K562 (cell line): Measurements from ENCODE around the gene IRAK3. TPM values are rescaled to one million over a fixed set of nuclear protein-coding genes. Genes with fewer than 3 reads are reported as not detected.

ENCODE experiments used
- ATAC-seq: fragments of 200-7000 bp; cut with Tn5 transposase; 3 replicates; pipeline ENCODE4 v1.9.1; 2020; ENCODE audit warnings: moderate library complexity
- BruUV-seq: library from RNA; stranded (reverse); fragments of 400-500 nt; replicated peaks from 2 replicates; lab custom pipeline; 2021; lab: Mats Ljungman, UMichigan
- CTCF ChIA-PET: fragments of 300-600 bp; formaldehyde crosslinking; extraction: SDS; loops from one replicate; lab custom pipeline; 2021; ENCODE audit warnings: low intra/inter-chr PET ratio; lab: Yijun Ruan, JAX
- POLR2A ChIA-PET: fragments of 300-600, 350-650 bp; sonication (Branson Sonifier 250); formaldehyde crosslinking; extraction: SDS; loops from one replicate; lab custom pipeline; 2021; ENCODE audit warnings: antibody characterized with exemption, inconsistent platforms; lab: Yijun Ruan, JAX
- DNase-seq, 4 experiments: peaks; one replicate each; pipeline versions ENCODE4 v3.0.0 to v3.0.0-alpha.2; 2011 to 2018; ENCODE audit warnings: low spot score in 3 of 4, mixed read lengths in 3 of 4; ENCODE audit errors: extremely low read depth in 1 of 4
- FAIRE-seq: peaks from 2 replicates; lab custom pipeline; 2011; peaks lifted over from hg19 to GRCh38; lab: Jason Lieb, UNC
- H2AFZ ChIP-seq: 2 replicates; pipeline ENCODE4 v1.6.0; 2011; ENCODE audit warnings: low read depth, low read length, control low read depth, inconsistent platforms
- H3K27ac ChIP-seq: fragments of 200-600 bp; 3 replicates; pipeline ENCODE4 v1.8.0; 2011; ENCODE audit warnings: low read depth, mild to moderate bottlenecking, control low read depth, inconsistent platforms, low read length, moderate library complexity, mixed read lengths; ENCODE audit errors: extremely low read depth
- H3K27me3 ChIP-seq, 2 experiments: fragments of 300-600 bp in 1 of 2; 2 replicates in 1 of 2; 3 replicates in 1 of 2; pipeline versions ENCODE4 v1.6.0 to v1.8.0; 2011; ENCODE audit warnings: inconsistent platforms in 2 of 2, low read length in 2 of 2, mild to moderate bottlenecking in 1 of 2, mixed read lengths in 1 of 2, moderate library complexity in 1 of 2; ENCODE audit not compliant: control insufficient read depth in 2 of 2, insufficient read depth in 2 of 2
- H3K36me3 ChIP-seq: fragments of 300-600 bp; 3 replicates; pipeline ENCODE4 v1.8.0; 2011; ENCODE audit warnings: mild to moderate bottlenecking, low read length, inconsistent platforms; ENCODE audit not compliant: control insufficient read depth, insufficient read depth
- H3K4me1 ChIP-seq, 2 experiments: fragments of 200-600 bp in 1 of 2; replicated peaks in 1 of 2; 2 replicates in 1 of 2; 3 replicates in 1 of 2; pipeline versions ENCODE4 v1.5.1 to v1.8.0; 2011; ENCODE audit warnings: inconsistent platforms in 2 of 2, low read length in 2 of 2, mild to moderate bottlenecking in 1 of 2, mixed read lengths in 1 of 2, moderate library complexity in 1 of 2; ENCODE audit not compliant: control insufficient read depth in 2 of 2, insufficient read depth in 2 of 2
- H3K4me2 ChIP-seq: 2 replicates; pipeline ENCODE4 v1.6.1; 2011; ENCODE audit warnings: low read length, control low read depth, inconsistent platforms, mixed read lengths; ENCODE audit not compliant: insufficient read depth
- H3K4me3 ChIP-seq: fragments of 200-600 bp; sonication (generic), shearing (Covaris generic); 2 replicates; pipeline ENCODE4 v1.5.1; 2016; ENCODE audit warnings: control low read depth, inconsistent platforms
- H3K79me2 ChIP-seq: fragments of 200-600 bp; 3 replicates; pipeline ENCODE4 v1.8.0; 2011; ENCODE audit warnings: low read length, inconsistent platforms; ENCODE audit not compliant: control insufficient read depth, insufficient read depth
- H3K9ac ChIP-seq, 2 experiments: 2 replicates each; pipeline versions ENCODE4 v1.6.0 to v1.6.1; 2011; ENCODE audit warnings: low read depth in 2 of 2, low read length in 2 of 2, control low read depth in 1 of 2, inconsistent platforms in 1 of 2, mild to moderate bottlenecking in 1 of 2, mixed read lengths in 1 of 2; ENCODE audit not compliant: insufficient read depth in 1 of 2
- H3K9me1 ChIP-seq: one replicate; pipeline ENCODE4 v1.6.0; 2011; ENCODE audit warnings: inconsistent platforms, mild to moderate bottlenecking, low read length, moderate library complexity; ENCODE audit not compliant: control insufficient read depth, insufficient read depth
- H3K9me3 ChIP-seq: replicated peaks from 2 replicates; pipeline ENCODE4 v1.5.1; 2011; ENCODE audit warnings: low read depth, low read length, inconsistent platforms; ENCODE audit not compliant: control insufficient read depth, insufficient read depth
- H4K20me1 ChIP-seq: replicated peaks from 2 replicates; pipeline ENCODE4 v1.6.1; 2011; ENCODE audit warnings: low read length, inconsistent platforms, mixed read lengths; ENCODE audit not compliant: control insufficient read depth, insufficient read depth
- GTF2F1 ChIP-seq: IDR thresholded peaks from 2 replicates; pipeline ENCODE4 v1.6.1; 2011; ENCODE audit warnings: low read depth, low read length, improper control_type of control experiment
- HOXB6 ChIP-seq: fragments of 250-450 bp; sonication (Bioruptor Pico); IDR thresholded peaks from 2 replicates; pipeline ENCODE4 v1.5.1; 2022; ENCODE audit warnings: mild to moderate bottlenecking, borderline replicate concordance
- RCOR1 ChIP-seq, 2 experiments: IDR thresholded peaks; 2 replicates each; pipeline ENCODE4 v1.6.1; 2012; ENCODE audit warnings: low read depth in 2 of 2, low read length in 2 of 2, borderline replicate concordance in 1 of 2, improper control_type of control experiment in 1 of 2
- ZBED1 ChIP-seq: IDR thresholded peaks from 2 replicates; pipeline ENCODE4 v1.6.1; 2014
- WGBS: fragments of 100-300 bp; shearing (Covaris generic); methylation state at CpG from one replicate; pipeline ENCODE4 v1.1.6; 2016; ENCODE audit warnings: low coverage, mixed read lengths; ENCODE audit not compliant: insufficient coverage; ENCODE audit errors: missing lambda C conversion rate; 5-methylcytosine and 5-hydroxymethylcytosine counted together
- in situ Hi-C: fragments of 300-500 bp; cut with MboI; formaldehyde crosslinking; loops from 4 replicates; pipeline ENCODE4 v1.15.0; 2018; ENCODE audit warnings: inconsistent platforms, mixed read lengths
- intact Hi-C: fragments of 100-400 bp; cut with micrococcal nuclease; formaldehyde crosslinking; loops from 2 replicates; pipeline ENCODE4 v1.14.2; 2022
- polyA plus RNA-seq, 8 experiments: library from polyadenylated mRNA; depleted of rRNA in 4 of 8; stranded (reverse) in 5 of 8; unstranded in 3 of 8; fragments of >200 nt; fragmentation: Nextera tagmentation in 2 of 8; fragmentation: Illumina TruSeq in 1 of 8; extraction: Ambion mirVana in 2 of 8; extraction: Trizol in 1 of 8; gene quantifications; 2 replicates each; pipeline versions ENCODE4 v1.2.1 to v1.2.3, GENCODE V29; 2011 to 2014; ENCODE audit warnings: inconsistent platforms in 1 of 8, missing spikeins in 1 of 8
- total RNA-seq, 7 experiments: library from RNA; depleted of rRNA in 6 of 7; stranded (reverse); fragments of >200 nt in 6 of 7; fragmentation: Illumina TruSeq in 2 of 7; extraction: Trizol in 2 of 7; gene quantifications; 2 replicates each; pipeline versions ENCODE4 v1.2.1 to v1.2.3, GENCODE V29; 2011 to 2021; ENCODE audit warnings: low replicate concordance in 1 of 7
- TF ChIP-seq, protein P1 (sequence below): sonication (generic); formaldehyde crosslinking; IDR thresholded peaks from 2 replicates; pipeline ENCODE4 v1.8.0; 2022; ENCODE audit warnings: missing genetic modification reagents, mild to moderate bottlenecking, moderate library complexity, borderline replicate concordance
- TF ChIP-seq, protein P2 (sequence below): sonication (generic); formaldehyde crosslinking; IDR thresholded peaks from 2 replicates; pipeline ENCODE4 v1.8.0; 2022; ENCODE audit warnings: mild to moderate bottlenecking, missing genetic modification reagents

Gene IRAK3
- total and polyA plus RNA-seq, 9 of the 15 experiments (the other 6 are each of a cell fraction or from before 2014, with no cell fraction given) = 0.06 to 0.09 (median 0.07) TPM; not detected in 6

DNA sequence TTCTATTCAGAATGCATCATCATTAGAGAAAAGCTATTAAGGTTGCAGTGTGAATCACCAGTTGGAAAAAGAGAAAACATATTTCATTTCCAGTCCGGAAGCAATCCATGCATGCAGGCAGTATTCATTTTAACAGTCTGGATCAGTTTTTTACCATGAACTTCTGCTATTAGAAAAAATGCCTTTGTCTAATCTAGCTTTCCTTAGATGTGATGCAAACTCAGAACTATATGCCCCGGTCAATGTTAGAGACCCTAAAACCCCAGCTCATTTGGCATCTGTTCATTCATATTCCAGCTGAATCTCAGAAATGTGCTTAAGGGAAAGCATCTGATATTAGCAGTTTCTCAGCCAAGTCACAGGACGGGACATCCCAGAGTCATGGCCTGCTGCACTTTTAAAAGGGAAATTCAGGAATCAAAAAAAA, 8.5 kb downstream of the IRAK3 start (continued):
- no peak for TF ChIP-seq RCOR1 (IDR thresholded peaks at IDR 0.05; ENCODE audit: borderline replicate concordance in 1 of 2, low read depth in 2 of 2, low read length in 2 of 2)
- TF ChIP-seq, protein P1, sequence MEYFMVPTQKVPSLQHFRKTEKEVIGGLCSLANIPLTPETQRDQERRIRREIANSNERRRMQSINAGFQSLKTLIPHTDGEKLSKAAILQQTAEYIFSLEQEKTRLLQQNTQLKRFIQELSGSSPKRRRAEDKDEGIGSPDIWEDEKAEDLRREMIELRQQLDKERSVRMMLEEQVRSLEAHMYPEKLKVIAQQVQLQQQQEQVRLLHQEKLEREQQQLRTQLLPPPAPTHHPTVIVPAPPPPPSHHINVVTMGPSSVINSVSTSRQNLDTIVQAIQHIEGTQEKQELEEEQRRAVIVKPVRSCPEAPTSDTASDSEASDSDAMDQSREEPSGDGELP (CRISPR knock-in tag) = no peak

DNA sequence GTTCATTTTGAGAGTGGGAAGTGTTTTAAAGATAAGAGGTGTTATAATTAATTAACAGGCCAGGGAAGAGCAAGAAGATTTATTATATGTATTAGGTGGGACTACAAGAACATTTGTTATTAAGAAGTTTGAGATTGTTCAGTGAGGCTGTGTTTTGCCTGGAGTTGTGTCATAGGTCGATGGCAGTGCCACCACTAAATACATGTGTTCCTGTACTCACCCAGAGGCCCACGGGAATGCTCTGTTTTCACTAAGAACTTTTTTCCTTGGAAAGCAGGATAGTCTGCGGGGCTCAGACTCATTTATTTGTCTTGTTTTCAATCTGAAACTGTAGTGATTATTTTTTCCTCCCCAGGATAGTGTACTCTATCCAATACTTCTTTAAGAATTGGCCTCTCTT, 10.1 kb downstream of the IRAK3 start:
- in situ Hi-C loops = no loop called here
- no TSS peak for BruUV-seq
- no peaks in the 10 kb centered on the region for H3K79me2 ChIP-seq
- H3K4me1 ChIP-seq = no peaks in the 10 kb centered on the region
- 4% methylated on average over 3 of the region's 3 CpGs for WGBS
- H3K4me3 ChIP-seq = no peak overlapping the region
- no peak for ATAC-seq
- no peak overlapping the region for H3K4me2 ChIP-seq
- H3K9me3 ChIP-seq = no peaks in the 10 kb centered on the region
- no peaks in the 10 kb centered on the region for H4K20me1 ChIP-seq
- H2AFZ ChIP-seq = no peak overlapping the region
- intact Hi-C loops = no loop called here
- no peak for DNase-seq
- H3K36me3 ChIP-seq = no peaks in the 10 kb centered on the region
- peaks cover 15 to 16% of the 10 kb centered on the region in 2 experiments for H3K27me3 ChIP-seq
- no peak overlapping the region for H3K9ac ChIP-seq
- FAIRE-seq = no peak
- TF ChIP-seq GTF2F1 (no peak), ZBED1 (no peak), HOXB6 (no peak)
- TF ChIP-seq, protein P2, sequence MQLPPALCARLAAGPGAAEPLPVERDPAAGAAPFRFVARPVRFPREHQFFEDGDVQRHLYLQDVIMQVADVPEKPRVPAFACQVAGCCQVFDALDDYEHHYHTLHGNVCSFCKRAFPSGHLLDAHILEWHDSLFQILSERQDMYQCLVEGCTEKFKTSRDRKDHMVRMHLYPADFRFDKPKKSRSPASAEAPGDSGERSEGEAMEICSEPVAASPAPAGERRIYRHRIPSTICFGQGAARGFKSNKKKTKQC (CRISPR knock-in tag) = no peak
- ChIA-PET CTCF (no interaction called here), POLR2A (no interaction called here)
- H3K27ac ChIP-seq = no peak overlapping the region
- H3K9me1 ChIP-seq = no peaks in the 10 kb centered on the region
